ENCODE data around the gene MED26. TPM values are rescaled to one million over a fixed set of nuclear protein-coding genes. Genes with fewer than 3 reads are reported as not detected.

The MED26 gene
- total and polyA plus RNA-seq, 7 donors: 4.8 to 9.6 (median 5.2) TPM

DNA sequence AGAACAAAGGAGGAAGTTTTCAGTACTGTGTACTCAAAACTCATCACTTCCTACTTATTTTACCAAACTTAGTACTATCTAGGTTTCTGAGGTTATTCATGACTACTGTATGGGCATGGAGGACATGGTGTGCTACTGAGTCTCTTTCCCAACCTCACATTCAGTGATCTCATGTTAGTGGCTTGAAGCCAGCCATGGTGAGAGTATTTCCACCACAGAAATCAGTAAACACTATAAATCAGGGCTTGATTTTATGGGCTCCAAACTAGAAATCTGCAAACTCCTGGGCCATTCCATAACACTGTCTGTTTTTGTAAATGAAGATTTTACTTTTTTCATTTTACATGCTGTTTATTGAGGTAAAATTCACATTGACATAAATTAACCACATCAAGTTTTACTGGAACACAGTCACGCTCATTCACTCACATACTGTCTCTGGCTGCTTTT lies 19.7 kb downstream of the MED26 start:
- Histone ChIP-seq H3K9me3 (no peaks in the 10 kb centered on the region), H3K27me3 (ENCODE audit: insufficient read depth in 3 of 3, low read length in 2 of 3) (no peaks in the 10 kb centered on the region), H3K27ac (peak overlapping the region; percentile 80), H3K4me1 (peaks cover 74% of the 10 kb centered on the region), H3K4me3 (no peak overlapping the region), H3K36me3 (ENCODE audit: insufficient read depth in 1 of 2, low read depth in 1 of 2) (no peaks in the 10 kb centered on the region)
- intact Hi-C loops (cut with DNase I): no loop called here
- DNase-seq: peak in 1 of 2 donors; percentile 10
- TF ChIP-seq, protein P1, sequence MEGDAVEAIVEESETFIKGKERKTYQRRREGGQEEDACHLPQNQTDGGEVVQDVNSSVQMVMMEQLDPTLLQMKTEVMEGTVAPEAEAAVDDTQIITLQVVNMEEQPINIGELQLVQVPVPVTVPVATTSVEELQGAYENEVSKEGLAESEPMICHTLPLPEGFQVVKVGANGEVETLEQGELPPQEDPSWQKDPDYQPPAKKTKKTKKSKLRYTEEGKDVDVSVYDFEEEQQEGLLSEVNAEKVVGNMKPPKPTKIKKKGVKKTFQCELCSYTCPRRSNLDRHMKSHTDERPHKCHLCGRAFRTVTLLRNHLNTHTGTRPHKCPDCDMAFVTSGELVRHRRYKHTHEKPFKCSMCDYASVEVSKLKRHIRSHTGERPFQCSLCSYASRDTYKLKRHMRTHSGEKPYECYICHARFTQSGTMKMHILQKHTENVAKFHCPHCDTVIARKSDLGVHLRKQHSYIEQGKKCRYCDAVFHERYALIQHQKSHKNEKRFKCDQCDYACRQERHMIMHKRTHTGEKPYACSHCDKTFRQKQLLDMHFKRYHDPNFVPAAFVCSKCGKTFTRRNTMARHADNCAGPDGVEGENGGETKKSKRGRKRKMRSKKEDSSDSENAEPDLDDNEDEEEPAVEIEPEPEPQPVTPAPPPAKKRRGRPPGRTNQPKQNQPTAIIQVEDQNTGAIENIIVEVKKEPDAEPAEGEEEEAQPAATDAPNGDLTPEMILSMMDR (IDR thresholded peaks at IDR 0.05): no peak
- WGBS, 3 donors: 71 to 84% (median 79%) methylated on average over 1 of the region's 1 CpG
- peak; percentile 59 to 83 (median 76) for ATAC-seq

DNA sequence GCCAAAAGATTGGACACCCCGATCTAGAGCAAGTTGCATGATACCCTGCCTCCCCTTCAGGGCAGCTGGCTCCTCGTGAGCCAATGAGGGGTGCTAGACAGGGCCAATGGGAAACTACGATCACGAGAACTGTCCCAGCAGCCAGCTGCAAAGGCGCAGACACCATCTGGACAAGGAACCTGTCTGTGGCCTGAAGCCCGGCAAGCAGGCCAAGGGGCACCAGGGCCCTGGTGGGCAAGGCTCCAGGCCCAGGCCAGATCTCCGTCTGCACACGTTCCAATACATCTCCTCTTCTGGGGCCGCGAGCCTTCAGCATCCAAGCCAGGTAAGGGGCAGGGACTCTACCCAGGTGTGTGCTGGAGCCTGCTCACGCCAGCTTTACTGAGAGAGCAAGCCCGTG lies 20.2 kb downstream of the MED26 start:
- ATAC-seq (peak in 3 of 4 donors; percentile 27 to 34 (median 27)), DNase-seq (peak in 1 of 2 donors; percentile 64)
- Histone ChIP-seq H3K27ac (peak overlapping the region; percentile 80), H3K4me1 (peaks cover 73% of the 10 kb centered on the region), H3K27me3 (ENCODE audit: insufficient read depth in 3 of 3, low read length in 2 of 3) (no peaks in the 10 kb centered on the region), H3K4me3 (no peak overlapping the region), H3K36me3 (ENCODE audit: insufficient read depth in 1 of 2, low read depth in 1 of 2) (no peaks in the 10 kb centered on the region), H3K9me3 (no peaks in the 10 kb centered on the region)
- 27 to 44% (median 39%) methylated on average over 12 of the region's 12 CpGs for WGBS, 3 donors
- intact Hi-C loops (cut with DNase I): no loop called here
- TF ChIP-seq, protein P1 (IDR thresholded peaks at IDR 0.05): no peak

DNA sequence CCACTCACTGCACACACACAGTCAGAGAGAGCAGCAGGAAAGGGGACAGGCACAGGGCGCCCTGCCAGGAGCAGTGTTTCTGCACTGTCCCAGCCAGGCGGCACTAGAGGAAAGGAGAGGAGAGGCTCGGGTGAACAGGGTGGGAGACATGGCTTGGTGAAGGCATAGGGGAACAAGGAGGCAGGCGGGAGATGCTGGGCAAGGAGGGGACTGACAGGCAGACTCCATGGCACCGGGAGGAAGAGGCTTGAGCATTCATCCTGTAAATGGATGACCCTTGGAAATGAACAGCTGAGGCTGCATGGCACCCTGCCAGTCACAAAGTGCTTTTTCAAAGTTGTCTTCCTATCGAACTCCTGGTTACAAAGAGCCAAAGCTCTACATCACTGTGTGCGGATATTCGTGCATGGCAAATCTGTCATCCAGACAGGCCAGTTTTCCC lies 22.4 kb downstream of the MED26 start:
- Histone ChIP-seq H3K36me3 (ENCODE audit: insufficient read depth in 1 of 2, low read depth in 1 of 2) (no peaks in the 10 kb centered on the region), H3K27me3 (ENCODE audit: insufficient read depth in 3 of 3, low read length in 2 of 3) (no peaks in the 10 kb centered on the region), H3K27ac (peak overlapping the region; percentile 80), H3K9me3 (no peaks in the 10 kb centered on the region), H3K4me3 (no peak overlapping the region), H3K4me1 (peaks cover 59% of the 10 kb centered on the region)
- ATAC-seq (peak; percentile 54 to 69 (median 64)), DNase-seq (peak in 1 of 2 donors; percentile 81)
- 28 to 33% (median 29%) methylated on average over 8 of the region's 8 CpGs for WGBS, 3 donors
- TF ChIP-seq, protein P1 (IDR thresholded peaks at IDR 0.05): no peak
- intact Hi-C loops (cut with DNase I): no loop called here

DNA sequence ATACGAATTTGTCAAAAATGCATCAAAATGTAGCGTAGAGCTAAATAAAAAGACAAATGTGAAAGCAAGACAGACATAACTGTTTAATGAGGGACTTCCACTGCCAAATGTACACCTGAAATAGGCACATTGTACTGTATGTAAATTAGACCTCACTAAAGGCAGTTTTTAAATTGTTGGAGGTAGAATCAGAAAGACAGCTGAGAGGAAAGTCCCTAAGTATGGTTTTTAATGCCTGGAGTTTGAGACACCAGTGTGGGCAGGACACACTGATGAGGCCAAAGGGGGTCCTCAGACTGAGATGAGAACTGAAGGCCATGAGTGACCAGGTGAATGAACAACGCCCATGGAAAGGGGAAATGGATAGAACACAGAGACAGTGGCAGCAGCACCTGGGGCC lies 22.9 kb downstream of the MED26 start:
- Histone ChIP-seq H3K27me3 (ENCODE audit: insufficient read depth in 3 of 3, low read length in 2 of 3) (no peaks in the 10 kb centered on the region), H3K4me3 (no peak overlapping the region), H3K4me1 (peaks cover 59% of the 10 kb centered on the region), H3K27ac (peak overlapping the region; percentile 80), H3K36me3 (ENCODE audit: insufficient read depth in 1 of 2, low read depth in 1 of 2) (no peaks in the 10 kb centered on the region), H3K9me3 (no peaks in the 10 kb centered on the region)
- 80 to 87% (median 86%) methylated on average over 3 of the region's 3 CpGs for WGBS, 3 donors
- TF ChIP-seq, protein P1 (IDR thresholded peaks at IDR 0.05): no peak
- ATAC-seq (no peak), DNase-seq (no peak)
- intact Hi-C loops (cut with DNase I): no loop called here

DNA sequence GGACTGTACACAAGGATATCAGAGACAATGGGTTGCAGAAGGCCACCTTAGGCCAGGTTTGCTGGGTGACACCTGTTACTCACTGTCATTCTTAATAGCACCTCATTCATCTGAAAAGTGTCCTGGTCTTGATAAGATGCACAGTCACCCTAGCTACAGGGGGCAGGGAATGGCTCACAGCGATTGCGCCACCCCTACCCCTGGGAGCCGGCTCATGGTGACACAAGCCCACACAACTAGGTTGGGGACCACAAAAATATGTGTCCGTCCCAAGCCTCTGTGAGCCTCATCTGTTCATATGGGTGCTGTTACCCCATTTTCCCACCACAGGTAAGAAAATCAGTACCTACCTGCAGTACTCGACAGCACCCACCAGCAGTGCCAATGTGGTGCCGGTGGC lies 23.4 kb downstream of the MED26 start:
- H3K4me3 ChIP-seq: no peak overlapping the region
- H3K36me3 ChIP-seq (ENCODE audit: insufficient read depth in 1 of 2, low read depth in 1 of 2): no peaks in the 10 kb centered on the region
- H3K27ac ChIP-seq: no peak overlapping the region
- 87 to 99% (median 94%) methylated on average over 6 of the region's 6 CpGs for WGBS, 3 donors
- DNase-seq: no peak
- peaks cover 59% of the 10 kb centered on the region for H3K4me1 ChIP-seq
- TF ChIP-seq, protein P1 (IDR thresholded peaks at IDR 0.05): no peak
- no peak for ATAC-seq
- H3K27me3 ChIP-seq (ENCODE audit: insufficient read depth in 3 of 3, low read length in 2 of 3): no peaks in the 10 kb centered on the region
- no peaks in the 10 kb centered on the region for H3K9me3 ChIP-seq
- intact Hi-C loops (cut with DNase I): no loop called here

Data from psoas muscle (tissue), 8 donors.